HG03095 (cell line): ENCODE measurements around the gene TLR7.

Experiments
- ATAC-seq: cut with Tn5 transposase; IDR thresholded peaks from one replicate; pipeline ENCODE4 v1.9.1; 2021; ENCODE audit warnings: moderate library complexity; ENCODE audit not compliant: unreplicated experiment

The TLR7 gene

DNA sequence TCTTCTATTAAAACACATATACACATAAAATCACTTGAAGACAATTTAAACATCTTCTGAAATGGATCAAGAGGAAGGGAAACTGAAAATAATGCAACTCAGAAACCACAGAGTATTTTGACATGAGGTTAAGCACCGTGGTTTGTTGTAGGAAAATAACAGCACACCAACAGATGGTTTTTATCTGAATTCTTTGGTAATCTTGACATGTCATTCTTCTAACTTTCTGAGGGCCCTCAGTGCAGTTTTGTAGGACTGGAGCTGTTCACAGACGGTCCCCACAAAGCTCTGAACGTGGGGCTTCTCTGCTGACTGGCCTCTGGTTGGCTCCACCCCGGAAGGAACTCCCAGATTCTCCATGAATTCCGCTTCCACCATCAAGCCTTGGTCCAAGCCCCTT is 23.6 kb downstream of the TLR7 start:
- peak; percentile 67 for ATAC-seq

DNA sequence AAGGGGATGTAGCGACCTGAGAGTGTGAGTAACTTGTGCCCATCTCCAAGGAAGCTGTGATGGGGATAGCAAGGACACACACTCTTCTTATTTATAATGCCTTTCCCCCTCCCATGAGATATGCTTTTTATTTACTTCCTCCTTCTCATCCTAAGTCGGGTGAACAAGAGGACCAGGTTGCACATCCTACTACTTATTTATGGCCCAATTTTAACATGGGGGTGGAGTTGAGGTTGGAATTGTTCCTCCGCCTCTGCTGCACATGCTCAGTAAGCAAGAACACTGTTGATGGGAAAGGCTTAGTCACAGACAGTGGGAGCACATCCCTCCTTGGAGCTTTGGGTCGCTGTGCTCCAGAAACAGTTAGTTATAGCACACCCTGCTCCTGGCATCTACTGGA is 24.3 kb downstream of the TLR7 start:
- ATAC-seq, result no peak

DNA sequence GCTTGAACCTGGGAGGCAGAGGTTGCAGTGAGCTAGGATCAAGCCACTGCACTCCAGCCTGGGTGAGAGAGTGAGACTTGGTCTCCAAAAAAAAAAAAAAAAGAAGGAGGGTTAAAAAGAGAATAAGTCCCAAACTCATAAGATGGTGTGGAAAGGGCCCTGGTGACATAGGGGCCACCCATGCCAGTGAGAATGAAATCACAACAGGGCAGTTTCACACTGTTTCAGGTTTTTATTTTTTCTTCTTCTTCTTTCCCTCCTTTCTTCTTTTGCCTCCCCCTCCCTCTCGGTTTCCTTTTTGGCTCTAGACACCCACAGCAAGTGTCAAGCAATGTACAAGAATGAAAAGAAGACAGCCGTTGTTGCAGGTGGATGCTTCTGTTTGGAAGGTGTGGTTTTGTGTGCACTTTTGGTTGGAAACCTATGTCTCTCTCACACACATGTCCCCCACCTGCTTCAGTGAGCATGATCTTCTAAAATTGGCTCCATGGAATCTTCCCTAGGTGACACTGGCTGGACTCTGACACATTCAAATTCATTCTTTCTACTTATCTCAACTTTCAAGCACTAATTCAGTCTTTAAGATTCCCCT is 25.1 kb downstream of the TLR7 start:
- peak; percentile 57 for ATAC-seq

DNA sequence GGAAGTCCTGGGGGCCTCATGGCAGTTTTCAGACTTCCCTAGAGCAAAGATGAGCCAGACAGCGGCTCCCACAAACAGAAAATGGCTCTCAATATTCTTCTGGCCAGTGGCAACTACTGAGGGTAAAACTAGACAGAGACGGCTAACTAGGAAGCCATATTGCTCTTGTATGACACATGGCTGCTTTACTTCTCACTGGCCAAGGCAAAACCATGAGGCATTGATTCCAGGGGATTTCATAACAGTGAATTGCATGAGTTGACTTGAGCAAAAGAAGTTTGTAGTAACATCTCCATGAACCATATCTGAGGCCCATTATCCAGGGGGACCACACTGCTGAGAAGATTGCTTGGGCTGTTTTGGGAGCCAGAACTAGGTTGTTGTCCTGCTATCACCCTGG is 25.8 kb downstream of the TLR7 start:
- no peak for ATAC-seq

- ATAC-seq, result no peak
Observed at GRCh38 chrX:12894074-12895030, 27.5 kb downstream of the TLR7 start.

DNA sequence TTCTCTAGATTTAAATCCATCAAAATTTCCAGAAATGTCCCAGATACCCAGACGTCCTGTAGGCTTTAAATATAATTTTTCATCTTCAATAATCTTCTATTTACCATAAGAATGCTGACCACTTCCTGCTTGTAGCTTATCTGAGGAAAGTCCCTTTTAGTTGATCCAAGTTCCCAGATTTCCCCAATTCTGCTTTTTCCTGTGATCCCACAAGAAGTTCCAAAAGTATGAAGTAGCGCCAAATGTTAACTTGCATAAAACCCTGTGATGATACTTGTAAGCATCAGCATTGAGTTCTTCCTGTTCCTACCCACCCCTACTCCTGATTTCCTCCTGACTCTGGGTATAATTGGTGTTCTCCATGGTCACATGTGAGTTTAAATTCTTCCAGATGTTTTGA is 29.0 kb downstream of the TLR7 start:
- ATAC-seq, result no peak

- ATAC-seq, result no peak
Observed at GRCh38 chrX:12896935-12897334, 30.1 kb downstream of the TLR7 start.

GRCh38 chrX:12898073-12898472 is 31.2 kb downstream of the TLR7 start:
- no peak for ATAC-seq

DNA sequence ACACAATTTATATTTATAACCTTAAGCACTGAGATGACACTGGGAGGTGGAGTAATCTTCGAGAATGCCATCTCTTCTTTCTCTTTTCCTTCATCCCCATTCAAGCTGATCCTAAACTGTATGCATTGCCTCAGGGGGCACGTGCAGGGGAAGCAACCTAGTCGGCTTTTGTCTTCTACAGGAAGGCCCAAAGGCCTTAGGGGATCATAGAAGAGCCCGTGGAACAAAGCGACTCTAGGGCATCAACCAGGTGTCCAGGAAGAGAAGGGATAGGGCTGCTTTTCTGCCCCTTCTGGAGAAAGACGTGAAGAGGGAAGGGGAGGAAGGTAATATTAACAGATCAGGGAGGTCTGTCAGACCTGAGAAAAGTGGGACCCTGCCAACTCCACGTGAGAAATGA is 32.6 kb downstream of the TLR7 start:
- no peak for ATAC-seq

DNA sequence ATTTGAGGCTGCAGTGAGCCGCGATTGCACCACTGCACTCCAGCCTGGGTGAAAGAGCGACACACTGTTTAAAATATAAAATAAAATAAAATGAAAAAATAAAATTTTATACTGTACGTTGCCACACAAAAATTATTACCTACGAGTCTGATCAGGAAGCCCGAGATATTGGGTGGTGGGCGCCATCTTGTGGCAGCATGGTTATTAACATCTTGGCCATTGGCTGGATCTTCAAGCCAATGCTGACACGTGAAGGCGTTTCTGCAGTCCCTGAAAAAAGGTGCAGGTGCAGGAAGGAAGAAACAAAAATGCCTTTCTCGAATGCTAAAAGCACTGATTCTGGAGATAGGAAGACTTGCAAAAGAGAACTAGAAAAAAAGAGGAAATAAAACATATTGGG is 34.6 kb downstream of the TLR7 start:
- no peak for ATAC-seq

DNA sequence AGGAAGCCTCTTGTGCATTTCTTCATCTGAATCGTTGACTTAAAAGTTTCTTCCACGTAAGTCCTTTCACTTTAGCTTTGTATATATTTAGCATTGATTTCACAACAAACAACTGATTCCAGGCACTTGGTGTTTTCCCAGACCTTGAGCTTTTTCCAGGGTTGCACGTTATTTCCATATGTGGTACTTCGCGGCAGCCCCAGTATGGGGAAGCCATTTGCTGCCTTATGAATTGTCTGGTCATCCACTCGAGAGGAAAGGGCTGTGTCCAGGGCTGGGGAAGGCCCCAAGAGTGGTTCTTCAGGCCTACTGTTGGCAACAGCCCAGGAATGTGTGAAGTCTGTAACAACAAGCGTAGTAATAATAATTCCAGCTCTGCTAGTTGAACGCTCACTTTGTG is 36.8 kb downstream of the TLR7 start:
- ATAC-seq, result no peak

DNA sequence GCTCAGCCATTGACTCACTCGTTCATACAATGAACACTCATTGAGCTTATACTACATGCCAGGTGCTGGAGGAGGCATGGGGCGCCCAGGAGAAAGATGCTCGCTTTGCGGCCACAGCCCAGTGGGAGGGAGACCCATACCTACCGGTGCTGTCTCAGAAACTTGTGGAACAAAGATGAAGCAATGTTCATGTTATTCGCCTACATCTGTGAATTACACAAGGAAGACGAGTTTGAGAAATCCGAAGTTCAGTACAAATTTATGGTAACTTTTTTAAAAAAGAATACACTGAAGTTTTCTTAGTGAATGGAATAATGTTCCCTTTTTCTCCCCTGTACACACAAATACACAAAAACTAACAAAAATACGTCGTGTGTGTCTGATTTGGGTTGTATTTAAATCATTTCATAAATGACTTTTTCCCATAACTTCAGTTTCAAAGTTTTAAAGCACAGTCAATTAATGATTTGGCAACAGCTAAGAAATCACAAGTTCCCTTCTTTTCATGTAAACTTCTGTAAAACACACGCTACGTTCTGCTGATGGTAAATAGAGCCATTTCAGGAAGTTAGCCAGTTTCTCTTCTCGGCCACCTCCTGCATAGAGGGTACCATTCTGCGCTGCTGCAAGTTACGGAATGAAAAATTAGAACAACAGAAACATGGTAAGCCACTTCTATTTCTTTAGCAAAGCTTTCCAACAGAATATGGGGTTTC is 39.3 kb downstream of the TLR7 start, which contains the start of gene TLR8:
TSS of gene TLR8 (plus strand) at position 575 of the 716 bp plus-strand sequence. CDS start at position 662, 87 bp downstream.
- no peak for ATAC-seq

DNA sequence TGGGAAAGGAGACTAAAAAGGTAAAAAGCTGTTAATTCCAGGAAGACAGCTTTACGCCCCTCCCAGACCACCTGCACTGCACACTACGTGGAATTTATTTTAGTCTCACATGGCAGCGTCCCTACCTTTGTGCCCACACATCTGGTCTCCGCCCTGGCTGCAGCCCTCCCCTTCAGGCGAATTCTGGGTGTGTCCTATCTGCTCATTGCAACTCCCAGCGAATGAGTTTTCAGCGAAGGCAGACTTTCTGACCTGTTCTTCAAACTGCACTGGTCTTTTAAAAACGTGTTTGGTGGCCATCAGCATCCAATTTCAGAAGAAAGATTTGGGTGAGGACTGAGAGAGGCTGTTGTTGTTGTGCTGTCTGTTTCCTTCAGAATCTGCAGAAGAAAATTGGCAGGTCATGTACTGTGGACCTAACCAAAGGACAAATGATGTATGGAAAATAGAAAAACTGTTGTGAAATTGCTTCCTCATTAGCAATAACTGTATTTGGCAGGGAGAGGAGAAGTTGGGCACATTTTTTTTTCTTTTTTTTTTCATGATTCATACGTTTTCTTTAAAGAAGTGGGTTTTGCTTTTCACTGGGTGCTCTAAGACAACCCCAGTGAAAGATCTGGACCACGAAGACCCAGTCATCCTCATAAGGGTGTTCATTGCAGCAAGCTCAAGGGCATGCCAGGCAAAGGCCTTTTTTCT is 43.7 kb downstream of the TLR7 start:
- ATAC-seq, result no peak

- no peak for ATAC-seq
Observed at GRCh38 chrX:12911122-12911470, 44.2 kb downstream of the TLR7 start.

- ATAC-seq, result no peak
Observed at GRCh38 chrX:12912791-12913482, 46.1 kb downstream of the TLR7 start.

GRCh38 chrX:12917753-12918152 is 50.9 kb downstream of the TLR7 start:
- ATAC-seq, result no peak

DNA sequence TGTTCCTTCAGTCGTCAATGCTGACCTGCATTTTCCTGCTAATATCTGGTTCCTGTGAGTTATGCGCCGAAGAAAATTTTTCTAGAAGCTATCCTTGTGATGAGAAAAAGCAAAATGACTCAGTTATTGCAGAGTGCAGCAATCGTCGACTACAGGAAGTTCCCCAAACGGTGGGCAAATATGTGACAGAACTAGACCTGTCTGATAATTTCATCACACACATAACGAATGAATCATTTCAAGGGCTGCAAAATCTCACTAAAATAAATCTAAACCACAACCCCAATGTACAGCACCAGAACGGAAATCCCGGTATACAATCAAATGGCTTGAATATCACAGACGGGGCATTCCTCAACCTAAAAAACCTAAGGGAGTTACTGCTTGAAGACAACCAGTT is 52.2 kb downstream of the TLR7 start:
- ATAC-seq, result no peak

GRCh38 chrX:12919620-12920019 is 52.7 kb downstream of the TLR7 start:
- no peak for ATAC-seq

GRCh38 chrX:12920990-12921389 is 54.1 kb downstream of the TLR7 start:
- no peak for ATAC-seq

GRCh38 chrX:12921886-12922598 is 55.2 kb downstream of the TLR7 start:
- ATAC-seq, result no peak
